HEK293 (cell line): ENCODE results near the gene CNP.

Source experiments
- CTCF ChIA-PET: fragments of 350-600 bp; formaldehyde crosslinking; extraction: SDS; loops from one replicate; lab custom pipeline; 2021; ENCODE audit warnings: antibody characterized with exemption; lab: Yijun Ruan, JAX
- POLR2A ChIA-PET: fragments of 300-600 bp; formaldehyde crosslinking; extraction: SDS; loops from one replicate; lab custom pipeline; 2020; ENCODE audit warnings: antibody characterized with exemption, inconsistent platforms; lab: Yijun Ruan, JAX
- H3K27ac ChIP-seq: fragments of 200-500 bp; sonication (Bioruptor generic); 2 replicates; pipeline ENCODE4 v1.5.1; 2014; ENCODE audit warnings: low read depth, low read length, control low read depth, inconsistent platforms; ENCODE audit errors: extremely low read depth
- H3K36me3 ChIP-seq, 2 experiments: fragments of 200-500 bp in 1 of 2; sonication (Bioruptor generic) in 1 of 2; 1 replicate in 1 of 2; 2 replicates in 1 of 2; pipeline ENCODE4 v1.5.1; 2014 to 2017; ENCODE audit warnings: inconsistent platforms in 2 of 2, low read length in 2 of 2; ENCODE audit not compliant: control insufficient read depth in 2 of 2, insufficient read depth in 1 of 2
- H3K4me1 ChIP-seq: fragments of 200-500 bp; sonication (Bioruptor generic); 2 replicates; pipeline ENCODE4 v1.5.1; 2014; ENCODE audit warnings: mild to moderate bottlenecking, low read length, inconsistent platforms; ENCODE audit not compliant: control insufficient read depth, insufficient read depth
- H3K4me3 ChIP-seq: 2 replicates; pipeline ENCODE4 v1.5.1; 2011; ENCODE audit warnings: low read depth, mild to moderate bottlenecking, control low read depth, low read length, moderate library complexity
- H3K9me3 ChIP-seq: fragments of 200-500 bp; sonication (Bioruptor generic); 2 replicates; pipeline ENCODE4 v1.5.1; 2014; ENCODE audit warnings: low read depth, low read length, inconsistent platforms; ENCODE audit not compliant: control insufficient read depth, insufficient read depth
- SP2 ChIP-seq: fragments of 450-650 bp; formaldehyde crosslinking; IDR thresholded peaks from 2 replicates; pipeline ENCODE4 v1.5.1; 2016; ENCODE audit warnings: missing biosample characterization, missing genetic modification characterization
- WT1 ChIP-seq: fragments of 450-650 bp; formaldehyde crosslinking; IDR thresholded peaks from 2 replicates; pipeline ENCODE4 v1.5.1; 2016; ENCODE audit warnings: missing biosample characterization, missing genetic modification characterization
- ZNF311 ChIP-seq: fragments of 450-650 bp; formaldehyde crosslinking; IDR thresholded peaks from 2 replicates; pipeline ENCODE4 v1.5.1; 2017; ENCODE audit warnings: missing biosample characterization, missing genetic modification characterization, borderline replicate concordance
- ZNF366 ChIP-seq: fragments of 450-650 bp; formaldehyde crosslinking; conservative IDR thresholded peaks from 2 replicates; pipeline ENCODE4 v1.5.1; 2016; ENCODE audit warnings: missing biosample characterization, missing genetic modification characterization
- ZNF544 ChIP-seq: fragments of 450-650 bp; formaldehyde crosslinking; IDR thresholded peaks from 2 replicates; pipeline ENCODE4 v1.5.0; 2017; ENCODE audit warnings: missing biosample characterization, missing genetic modification characterization
- ZNF585B ChIP-seq: fragments of 450-650 bp; formaldehyde crosslinking; IDR thresholded peaks from 2 replicates; pipeline ENCODE4 v1.5.1; 2016; ENCODE audit warnings: missing biosample characterization, missing genetic modification characterization
- ZNF654 ChIP-seq: fragments of 450-650 bp; formaldehyde crosslinking; IDR thresholded peaks from 2 replicates; pipeline ENCODE4 v1.5.1; 2016; ENCODE audit warnings: low read depth, missing biosample characterization, missing genetic modification characterization
- ZNF660 ChIP-seq: fragments of 450-650 bp; IDR thresholded peaks from 2 replicates; pipeline ENCODE4 v1.5.1; 2018; ENCODE audit warnings: missing biosample characterization, mild to moderate bottlenecking, missing genetic modification characterization
- ZNF776 ChIP-seq: fragments of 450-650 bp; formaldehyde crosslinking; IDR thresholded peaks from 2 replicates; pipeline ENCODE4 v1.5.0; 2017; ENCODE audit warnings: missing biosample characterization, missing genetic modification characterization, borderline replicate concordance
- ZNF785 ChIP-seq: fragments of 450-650 bp; formaldehyde crosslinking; IDR thresholded peaks from 2 replicates; pipeline ENCODE4 v1.5.1; 2016; ENCODE audit warnings: missing biosample characterization, missing genetic modification characterization
- ZNF830 ChIP-seq: fragments of 450-650 bp; IDR thresholded peaks from 2 replicates; pipeline ENCODE4 v1.5.0; 2018; ENCODE audit warnings: missing biosample characterization, missing genetic modification characterization, low read depth, mild to moderate bottlenecking, moderate library complexity
- ZSCAN5A ChIP-seq: fragments of 450-650 bp; formaldehyde crosslinking; IDR thresholded peaks from 2 replicates; pipeline ENCODE4 v1.5.1; 2016; ENCODE audit warnings: missing biosample characterization, missing genetic modification characterization
- TF ChIP-seq, protein P1 (sequence below): fragments of 450-650 bp; formaldehyde crosslinking; IDR thresholded peaks from 2 replicates; pipeline ENCODE4 v1.5.0; 2017; ENCODE audit warnings: missing biosample characterization, missing genetic modification characterization, borderline replicate concordance
- TF ChIP-seq, protein P2 (sequence below): fragments of 450-650 bp; formaldehyde crosslinking; IDR thresholded peaks from 2 replicates; pipeline ENCODE4 v1.5.1; 2016; ENCODE audit warnings: missing biosample characterization, missing genetic modification characterization
- TF ChIP-seq, protein P3 (sequence below): fragments of 450-650 bp; formaldehyde crosslinking; IDR thresholded peaks from 2 replicates; pipeline ENCODE4 v1.5.1; 2016; ENCODE audit warnings: missing biosample characterization, missing genetic modification characterization
- TF ChIP-seq, protein P4 (sequence below): fragments of 450-650 bp; formaldehyde crosslinking; IDR thresholded peaks from 2 replicates; pipeline ENCODE4 v1.5.1; 2016; ENCODE audit warnings: missing biosample characterization, missing genetic modification characterization
- TF ChIP-seq, protein P5 (sequence below): fragments of 450-650 bp; formaldehyde crosslinking; IDR thresholded peaks from 2 replicates; pipeline ENCODE4 v1.5.1; 2016; ENCODE audit warnings: missing biosample characterization, missing genetic modification characterization, borderline replicate concordance
- TF ChIP-seq, protein P6 (sequence below): fragments of 450-650 bp; formaldehyde crosslinking; IDR thresholded peaks from 2 replicates; pipeline ENCODE4 v1.5.1; 2016; ENCODE audit warnings: missing biosample characterization, missing genetic modification characterization

Gene CNP

GRCh38 chr17:41998497-41998896 lies 31.9 kb downstream of the CNP start (continued):
- TF ChIP-seq ZNF544: no peak

DNA sequence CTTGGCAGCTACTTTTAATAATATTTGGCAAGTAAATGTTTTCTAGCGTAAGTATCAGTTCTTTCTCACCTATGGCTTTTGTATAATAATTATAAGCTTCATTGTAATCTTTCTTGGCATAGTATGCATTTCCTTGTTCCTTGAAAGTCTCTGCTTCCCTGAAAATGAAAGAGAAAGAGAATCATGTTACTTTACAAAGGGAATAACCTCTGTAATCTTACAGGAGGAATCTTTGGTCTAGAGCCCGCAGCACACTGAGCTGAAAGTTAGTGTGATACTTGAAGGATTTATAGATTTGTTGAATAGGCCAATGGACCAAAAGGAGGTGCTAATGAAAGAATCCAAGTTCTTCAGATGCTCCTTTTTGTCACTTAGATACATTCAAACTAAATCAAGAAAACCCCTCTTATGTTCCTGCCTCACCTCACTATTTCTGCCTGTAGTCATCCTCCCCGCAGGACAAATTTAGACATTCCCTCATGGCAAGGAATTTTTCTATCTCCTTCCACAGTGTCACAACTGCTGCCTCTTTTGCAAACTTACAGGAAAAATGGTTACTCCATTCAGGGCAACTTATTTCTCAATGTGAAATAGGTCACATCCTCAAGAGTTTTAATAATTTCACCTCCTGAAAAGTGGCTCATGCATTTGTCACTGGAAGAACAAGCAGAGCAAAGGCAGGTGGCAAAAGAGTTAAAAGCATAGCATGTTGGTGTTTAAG lies 34.0 kb downstream of the CNP start:
- TF ChIP-seq, protein P1, sequence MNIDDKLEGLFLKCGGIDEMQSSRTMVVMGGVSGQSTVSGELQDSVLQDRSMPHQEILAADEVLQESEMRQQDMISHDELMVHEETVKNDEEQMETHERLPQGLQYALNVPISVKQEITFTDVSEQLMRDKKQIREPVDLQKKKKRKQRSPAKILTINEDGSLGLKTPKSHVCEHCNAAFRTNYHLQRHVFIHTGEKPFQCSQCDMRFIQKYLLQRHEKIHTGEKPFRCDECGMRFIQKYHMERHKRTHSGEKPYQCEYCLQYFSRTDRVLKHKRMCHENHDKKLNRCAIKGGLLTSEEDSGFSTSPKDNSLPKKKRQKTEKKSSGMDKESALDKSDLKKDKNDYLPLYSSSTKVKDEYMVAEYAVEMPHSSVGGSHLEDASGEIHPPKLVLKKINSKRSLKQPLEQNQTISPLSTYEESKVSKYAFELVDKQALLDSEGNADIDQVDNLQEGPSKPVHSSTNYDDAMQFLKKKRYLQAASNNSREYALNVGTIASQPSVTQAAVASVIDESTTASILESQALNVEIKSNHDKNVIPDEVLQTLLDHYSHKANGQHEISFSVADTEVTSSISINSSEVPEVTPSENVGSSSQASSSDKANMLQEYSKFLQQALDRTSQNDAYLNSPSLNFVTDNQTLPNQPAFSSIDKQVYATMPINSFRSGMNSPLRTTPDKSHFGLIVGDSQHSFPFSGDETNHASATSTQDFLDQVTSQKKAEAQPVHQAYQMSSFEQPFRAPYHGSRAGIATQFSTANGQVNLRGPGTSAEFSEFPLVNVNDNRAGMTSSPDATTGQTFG (tag by site-specific recombination): no peak
- no peak for TF ChIP-seq ZNF785 (tag by site-specific recombination)
- TF ChIP-seq ZNF311: no peak
- TF ChIP-seq ZNF654 (tag by site-specific recombination): no peak
- TF ChIP-seq, protein P2, sequence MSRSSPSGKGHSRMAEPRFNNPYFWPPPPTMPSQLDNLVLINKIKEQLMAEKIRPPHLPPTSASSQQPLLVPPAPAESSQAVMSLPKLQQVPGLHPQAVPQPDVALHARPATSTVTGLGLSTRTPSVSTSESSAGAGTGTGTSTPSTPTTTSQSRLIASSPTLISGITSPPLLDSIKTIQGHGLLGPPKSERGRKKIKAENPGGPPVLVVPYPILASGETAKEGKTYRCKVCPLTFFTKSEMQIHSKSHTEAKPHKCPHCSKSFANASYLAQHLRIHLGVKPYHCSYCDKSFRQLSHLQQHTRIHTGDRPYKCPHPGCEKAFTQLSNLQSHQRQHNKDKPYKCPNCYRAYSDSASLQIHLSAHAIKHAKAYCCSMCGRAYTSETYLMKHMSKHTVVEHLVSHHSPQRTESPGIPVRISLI: no peak
- TF ChIP-seq, protein P3, sequence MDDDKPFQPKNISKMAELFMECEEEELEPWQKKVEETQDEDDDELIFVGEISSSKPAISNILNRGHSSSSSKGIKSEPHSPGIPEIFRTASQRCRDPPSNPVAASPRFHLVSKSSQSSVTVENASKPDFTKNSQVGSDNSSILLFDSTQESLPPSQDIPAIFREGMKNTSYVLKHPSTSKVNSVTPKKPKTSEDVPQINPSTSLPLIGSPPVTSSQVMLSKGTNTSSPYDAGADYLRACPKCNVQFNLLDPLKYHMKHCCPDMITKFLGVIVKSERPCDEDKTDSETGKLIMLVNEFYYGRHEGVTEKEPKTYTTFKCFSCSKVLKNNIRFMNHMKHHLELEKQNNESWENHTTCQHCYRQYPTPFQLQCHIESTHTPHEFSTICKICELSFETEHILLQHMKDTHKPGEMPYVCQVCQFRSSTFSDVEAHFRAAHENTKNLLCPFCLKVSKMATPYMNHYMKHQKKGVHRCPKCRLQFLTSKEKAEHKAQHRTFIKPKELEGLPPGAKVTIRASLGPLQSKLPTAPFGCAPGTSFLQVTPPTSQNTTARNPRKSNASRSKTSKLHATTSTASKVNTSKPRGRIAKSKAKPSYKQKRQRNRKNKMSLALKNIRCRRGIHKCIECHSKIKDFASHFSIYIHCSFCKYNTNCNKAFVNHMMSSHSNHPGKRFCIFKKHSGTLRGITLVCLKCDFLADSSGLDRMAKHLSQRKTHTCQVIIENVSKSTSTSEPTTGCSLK (tag by site-specific recombination): no peak
- TF ChIP-seq ZSCAN5A (tag by site-specific recombination): no peak
- TF ChIP-seq, protein P4, sequence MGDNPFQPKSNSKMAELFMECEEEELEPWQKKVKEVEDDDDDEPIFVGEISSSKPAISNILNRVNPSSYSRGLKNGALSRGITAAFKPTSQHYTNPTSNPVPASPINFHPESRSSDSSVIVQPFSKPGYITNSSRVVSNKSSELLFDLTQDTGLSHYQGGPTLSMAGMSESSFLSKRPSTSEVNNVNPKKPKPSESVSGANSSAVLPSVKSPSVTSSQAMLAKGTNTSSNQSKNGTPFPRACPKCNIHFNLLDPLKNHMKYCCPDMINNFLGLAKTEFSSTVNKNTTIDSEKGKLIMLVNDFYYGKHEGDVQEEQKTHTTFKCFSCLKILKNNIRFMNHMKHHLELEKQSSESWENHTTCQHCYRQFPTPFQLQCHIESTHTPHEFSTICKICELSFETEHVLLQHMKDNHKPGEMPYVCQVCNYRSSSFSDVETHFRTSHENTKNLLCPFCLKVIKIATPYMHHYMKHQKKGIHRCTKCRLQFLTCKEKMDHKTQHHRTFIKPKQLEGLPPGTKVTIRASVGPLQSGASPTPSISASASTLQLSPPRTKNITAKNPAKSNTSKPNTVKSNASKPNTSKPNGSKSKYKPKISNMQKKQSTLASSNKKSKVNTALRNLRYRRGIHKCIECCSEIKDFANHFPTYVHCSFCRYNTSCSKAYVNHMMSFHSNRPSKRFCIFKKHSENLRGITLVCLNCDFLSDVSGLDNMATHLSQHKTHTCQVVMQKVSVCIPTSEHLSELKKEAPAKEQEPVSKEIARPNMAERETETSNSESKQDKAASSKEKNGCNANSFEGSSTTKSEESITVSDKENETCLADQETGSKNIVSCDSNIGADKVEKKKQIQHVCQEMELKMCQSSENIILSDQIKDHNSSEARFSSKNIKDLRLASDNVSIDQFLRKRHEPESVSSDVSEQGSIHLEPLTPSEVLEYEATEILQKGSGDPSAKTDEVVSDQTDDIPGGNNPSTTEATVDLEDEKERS: no peak
- TF ChIP-seq, protein P5, sequence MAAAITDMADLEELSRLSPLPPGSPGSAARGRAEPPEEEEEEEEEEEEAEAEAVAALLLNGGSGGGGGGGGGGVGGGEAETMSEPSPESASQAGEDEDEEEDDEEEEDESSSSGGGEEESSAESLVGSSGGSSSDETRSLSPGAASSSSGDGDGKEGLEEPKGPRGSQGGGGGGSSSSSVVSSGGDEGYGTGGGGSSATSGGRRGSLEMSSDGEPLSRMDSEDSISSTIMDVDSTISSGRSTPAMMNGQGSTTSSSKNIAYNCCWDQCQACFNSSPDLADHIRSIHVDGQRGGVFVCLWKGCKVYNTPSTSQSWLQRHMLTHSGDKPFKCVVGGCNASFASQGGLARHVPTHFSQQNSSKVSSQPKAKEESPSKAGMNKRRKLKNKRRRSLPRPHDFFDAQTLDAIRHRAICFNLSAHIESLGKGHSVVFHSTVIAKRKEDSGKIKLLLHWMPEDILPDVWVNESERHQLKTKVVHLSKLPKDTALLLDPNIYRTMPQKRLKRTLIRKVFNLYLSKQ (tag by site-specific recombination): no peak
- TF ChIP-seq ZNF776: no peak
- no peak for TF ChIP-seq WT1 (tag by site-specific recombination)
- TF ChIP-seq ZNF366 (tag by site-specific recombination): no peak
- no peak for TF ChIP-seq ZNF585B (tag by site-specific recombination)
- no peak for TF ChIP-seq ZNF830 (tag by site-specific recombination)
- no peak for TF ChIP-seq SP2 (tag by site-specific recombination)
- TF ChIP-seq ZNF660 (tag by site-specific recombination): no peak
- TF ChIP-seq, protein P6, sequence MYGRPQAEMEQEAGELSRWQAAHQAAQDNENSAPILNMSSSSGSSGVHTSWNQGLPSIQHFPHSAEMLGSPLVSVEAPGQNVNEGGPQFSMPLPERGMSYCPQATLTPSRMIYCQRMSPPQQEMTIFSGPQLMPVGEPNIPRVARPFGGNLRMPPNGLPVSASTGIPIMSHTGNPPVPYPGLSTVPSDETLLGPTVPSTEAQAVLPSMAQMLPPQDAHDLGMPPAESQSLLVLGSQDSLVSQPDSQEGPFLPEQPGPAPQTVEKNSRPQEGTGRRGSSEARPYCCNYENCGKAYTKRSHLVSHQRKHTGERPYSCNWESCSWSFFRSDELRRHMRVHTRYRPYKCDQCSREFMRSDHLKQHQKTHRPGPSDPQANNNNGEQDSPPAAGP (tag by site-specific recombination): no peak
- H3K9me3 ChIP-seq: no peaks in the 10 kb centered on the region; the same call in 1 of the 2 replicates
- H3K4me3 ChIP-seq: no peak overlapping the region
- CTCF ChIA-PET: interaction anchor here (0.6 to 1.4 kb wide), 4 partner anchors 9 to 23 kb away, joined by 3 to 4 read pairs (median 3); partner anchors contain the start of gene NKIRAS2
- POLR2A ChIA-PET: no interaction called here
- no peak overlapping the region for H3K27ac ChIP-seq
- peaks cover 62 to 76% of the 10 kb centered on the region in 2 experiments for H3K36me3 ChIP-seq
- H3K4me1 ChIP-seq: 0 out of 2 replicates have a peak, but pooled peaks cover 2% of the 10 kb centered on the region
